ENCODE measurements around the gene PRELID2.

- TF ChIP-seq POLR2A (IDR thresholded peaks at IDR 0.05; ENCODE audit: low read length) (no peak), GATA1 (IDR thresholded peaks at IDR 0.05; ENCODE audit: low read depth, low read length) (no peak)
These were observed 95.3 kb downstream of the PRELID2 start for GRCh38 chr5:145739843-145740242.

Data from erythroblast (primary cell).